Hematopoietic multipotent progenitor cell treated with erythropoietin and hydrocortisone succinate and interleukin-3 and kit ligand, for 15 days (in vitro differentiated cells): ENCODE data around the gene AMIGO1.
"Not testable (repeated sequence)": the region's sequence is repeated elsewhere in the genome, so short reads cannot be mapped to it uniquely, and the experiment has no call there.

ENCODE experiments used
- DNase-seq: peaks from one replicate; pipeline ENCODE4 v3.0.0-alpha.2; 2015; ENCODE audit warnings: low spot score

Gene AMIGO1

DNA sequence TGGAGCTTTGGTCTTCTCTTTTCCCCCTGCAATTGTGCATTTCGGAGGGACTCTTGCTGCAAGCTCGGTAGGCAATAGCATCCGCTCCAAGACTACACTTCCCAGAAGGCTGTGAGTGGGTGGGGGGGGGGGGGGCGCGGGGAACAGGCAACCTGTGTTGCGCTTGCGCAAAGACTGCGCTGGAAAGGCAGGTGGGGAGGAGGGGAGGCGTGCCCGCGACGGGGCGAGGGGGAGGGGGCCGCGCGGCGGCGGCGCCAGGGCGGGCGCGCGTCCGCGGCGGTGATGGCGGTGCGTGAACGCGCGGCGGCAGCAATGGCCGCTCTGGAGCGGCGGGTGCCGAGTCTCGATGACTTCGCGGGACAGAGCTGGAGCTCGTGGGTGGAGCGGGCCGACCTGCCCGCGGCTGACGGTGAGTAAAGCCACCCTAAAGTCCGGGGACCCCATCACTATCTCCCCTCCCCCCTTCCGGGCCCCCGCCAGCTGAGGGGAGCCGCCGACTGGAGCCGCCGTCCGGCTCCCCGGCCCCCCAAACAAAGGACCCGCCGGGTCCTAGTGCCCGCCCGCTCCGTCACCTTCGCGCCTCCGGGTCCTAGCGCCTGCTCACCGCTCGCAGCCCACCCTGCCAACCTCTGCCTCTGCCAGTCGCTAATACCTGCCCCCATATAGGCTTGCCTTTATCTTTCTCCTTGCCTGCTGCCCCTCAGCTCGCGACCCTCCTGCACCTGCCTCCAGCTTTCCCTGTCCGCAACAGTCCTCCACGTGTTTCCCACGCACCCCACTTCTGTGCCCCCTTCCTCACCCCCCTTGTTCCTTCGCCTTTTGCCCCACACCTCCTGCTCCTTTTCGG is 25.6 kb downstream of the AMIGO1 start, which contains the start of gene ATXN7L2:
TSS of gene ATXN7L2 (plus strand) at position 234 of the 847 bp plus-strand sequence. CDS start at position 283, 49 bp downstream.
- peak; percentile 87 for DNase-seq

DNA sequence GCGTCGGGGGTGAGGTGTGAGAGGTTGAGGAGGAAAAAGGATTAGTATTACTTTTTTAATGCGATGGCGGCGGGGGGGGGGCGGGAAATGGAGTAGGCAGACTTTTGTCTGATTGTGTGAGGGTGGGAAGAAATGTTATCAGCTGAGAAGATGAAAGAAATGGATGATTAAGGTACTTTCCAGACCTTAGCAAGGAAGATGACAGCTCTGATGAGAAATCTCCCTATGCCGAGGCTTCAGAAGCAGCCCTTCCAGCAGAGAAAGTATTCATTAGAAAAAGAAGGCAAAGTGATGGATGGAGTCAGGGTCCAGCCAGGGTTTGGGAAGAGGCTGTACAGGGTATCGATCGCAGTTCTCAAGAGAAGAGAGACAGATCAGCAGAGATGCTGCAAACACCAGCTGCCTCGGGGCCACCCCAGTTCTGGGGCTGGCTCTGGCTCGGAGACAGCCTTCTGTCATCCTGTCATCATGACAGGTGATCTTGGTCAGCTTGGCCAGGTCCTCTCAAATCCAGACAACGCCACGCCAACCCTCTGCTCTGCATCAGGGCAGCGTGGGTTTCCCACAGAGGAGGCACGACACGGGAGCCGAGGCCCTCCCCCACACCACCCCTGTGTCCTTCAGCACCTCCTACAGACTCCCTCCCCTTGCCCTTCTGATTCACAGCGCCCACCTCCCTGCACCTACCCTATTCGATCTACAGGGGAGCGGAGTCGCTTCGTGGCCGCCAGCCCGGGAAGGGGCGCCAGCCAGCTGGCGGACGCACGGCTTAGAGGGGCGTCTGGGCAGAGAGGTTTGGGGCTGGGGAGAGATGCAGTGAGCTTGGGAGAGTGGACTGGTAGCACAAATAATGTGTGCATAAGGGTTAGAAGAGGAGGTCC is 26.5 kb downstream of the AMIGO1 start:
- no peak for DNase-seq

DNA sequence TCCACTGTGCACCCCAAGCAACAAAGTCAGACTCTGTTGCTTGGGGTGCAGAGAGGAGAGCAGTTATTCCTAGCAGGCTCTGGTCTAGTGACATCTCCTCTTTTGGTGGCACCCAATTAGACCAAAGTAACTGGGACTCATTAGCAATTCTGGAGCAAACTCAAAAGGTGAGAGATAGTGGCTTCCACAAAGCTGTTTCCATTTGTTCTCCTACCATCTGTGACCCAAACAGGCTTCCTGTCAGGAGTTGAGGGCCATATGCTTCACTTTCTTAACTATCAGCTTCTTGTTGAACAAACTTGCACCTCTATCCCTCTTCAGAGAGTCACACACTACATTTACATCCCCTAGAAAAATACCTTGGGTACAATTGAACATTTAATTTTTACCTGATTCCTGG is 27.3 kb downstream of the AMIGO1 start:
- DNase-seq, result no peak

DNA sequence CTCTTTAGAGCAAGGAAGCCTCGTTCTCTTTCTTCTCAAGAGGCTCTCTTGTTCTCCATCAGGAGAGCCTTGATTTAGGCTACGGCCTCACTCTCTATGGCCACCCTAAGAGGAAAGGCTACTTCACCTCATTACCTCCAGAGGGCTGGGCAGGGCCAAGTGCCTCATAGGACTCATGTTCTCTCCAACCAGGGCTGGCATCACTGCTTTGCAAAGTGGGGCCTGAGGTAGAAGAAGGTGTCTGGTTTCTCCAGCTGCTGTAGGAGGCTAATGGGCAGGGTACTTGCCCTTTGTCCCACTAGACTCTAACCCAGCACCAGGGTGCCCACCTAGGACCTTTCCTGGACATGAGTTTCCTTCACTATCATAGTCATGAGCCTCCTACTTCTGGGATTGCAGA is 27.9 kb downstream of the AMIGO1 start:
- DNase-seq, result no peak

DNA sequence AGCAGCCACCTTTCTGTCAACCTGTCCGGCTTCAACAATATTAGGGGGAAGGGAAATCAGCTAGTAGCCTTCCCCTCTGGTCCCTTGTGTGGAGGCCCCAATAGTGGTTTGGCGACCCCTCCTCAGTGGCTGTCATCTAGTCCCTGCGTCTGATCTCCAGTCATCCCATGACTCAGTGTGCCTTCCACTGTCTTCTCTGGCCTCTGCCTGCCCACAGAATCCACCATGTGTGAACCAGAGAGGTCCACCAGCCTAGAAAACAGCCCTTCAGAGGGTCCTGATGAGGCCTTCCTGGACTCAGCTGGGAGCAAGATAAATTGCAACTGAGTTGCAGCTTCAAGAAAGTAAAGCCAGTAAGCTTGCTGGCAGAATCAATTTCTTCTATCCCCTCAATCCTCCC is 29.6 kb downstream of the AMIGO1 start:
- DNase-seq, result no peak

DNA sequence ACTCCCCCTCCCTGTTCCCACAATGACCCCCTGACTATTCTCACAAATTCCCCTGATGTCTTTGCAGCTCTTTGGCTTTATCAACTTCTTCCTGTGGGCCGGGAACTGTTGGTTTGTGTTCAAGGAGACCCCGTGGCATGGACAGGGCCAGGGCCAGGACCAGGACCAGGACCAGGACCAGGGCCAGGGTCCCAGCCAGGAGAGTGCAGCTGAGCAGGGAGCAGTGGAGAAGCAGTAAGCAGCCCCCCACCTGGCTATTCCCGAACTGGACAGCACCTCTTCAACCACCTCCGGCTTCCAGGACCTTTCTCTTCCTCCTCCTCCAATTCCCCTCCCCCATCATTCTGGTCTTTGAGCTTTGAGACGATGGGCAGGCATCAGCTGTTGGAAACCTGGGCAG is 30.2 kb downstream of the AMIGO1 start:
- no peak for DNase-seq

DNA sequence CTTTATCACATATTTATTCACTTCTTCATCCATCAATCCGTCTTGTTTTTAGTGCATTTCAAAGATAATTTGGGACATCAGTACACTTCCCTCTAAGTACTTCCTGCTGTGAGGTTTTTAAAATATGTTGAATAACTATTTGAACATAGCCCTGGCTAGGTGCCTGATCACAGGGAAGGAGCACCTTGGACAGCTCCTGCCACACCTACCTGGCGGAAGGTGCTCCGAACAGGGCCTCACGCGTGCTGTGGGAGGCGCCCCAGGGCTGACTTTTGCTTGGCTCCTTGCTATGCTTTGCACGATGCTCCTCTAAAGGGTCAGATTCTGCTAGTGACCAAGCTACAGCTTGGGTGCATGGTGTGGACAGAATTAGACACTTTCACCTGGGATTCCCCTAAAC is 30.7 kb downstream of the AMIGO1 start:
- DNase-seq, result no peak

DNA sequence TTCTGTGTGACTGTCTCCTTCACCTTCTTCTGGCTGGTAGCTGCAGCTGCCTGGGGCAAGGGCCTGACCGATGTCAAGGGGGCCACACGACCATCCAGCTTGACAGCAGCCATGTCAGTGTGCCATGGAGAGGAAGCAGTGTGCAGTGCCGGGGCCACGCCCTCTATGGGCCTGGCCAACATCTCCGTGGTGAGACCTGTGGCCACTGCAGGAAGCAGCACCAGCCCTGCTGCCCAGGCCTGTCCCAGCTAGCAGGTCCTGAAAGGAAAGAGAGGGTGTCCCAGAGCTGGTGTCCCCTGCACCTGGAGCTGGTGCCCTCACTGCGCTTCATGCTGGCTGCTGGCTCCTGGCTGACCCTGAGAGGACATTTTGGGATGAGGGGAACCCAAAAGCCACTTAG is 31.7 kb downstream of the AMIGO1 start:
- no peak for DNase-seq

DNA sequence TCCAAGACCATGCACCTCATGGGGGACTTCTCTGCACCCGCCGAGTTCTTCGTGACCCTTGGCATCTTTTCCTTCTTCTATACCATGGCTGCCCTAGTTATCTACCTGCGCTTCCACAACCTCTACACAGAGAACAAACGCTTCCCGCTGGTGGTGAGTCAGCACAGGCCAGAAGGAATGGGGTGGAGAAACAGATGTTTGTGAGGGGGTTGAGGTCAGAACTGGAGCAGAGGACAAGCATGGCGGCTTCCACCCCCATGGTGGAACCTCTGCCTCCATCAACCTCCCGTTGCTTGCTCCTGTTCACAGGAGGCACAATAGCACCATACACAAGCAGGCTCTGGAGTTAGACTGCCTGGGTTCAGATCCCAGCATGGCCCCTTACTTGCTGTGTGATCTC is 32.7 kb downstream of the AMIGO1 start:
- no peak for DNase-seq

DNA sequence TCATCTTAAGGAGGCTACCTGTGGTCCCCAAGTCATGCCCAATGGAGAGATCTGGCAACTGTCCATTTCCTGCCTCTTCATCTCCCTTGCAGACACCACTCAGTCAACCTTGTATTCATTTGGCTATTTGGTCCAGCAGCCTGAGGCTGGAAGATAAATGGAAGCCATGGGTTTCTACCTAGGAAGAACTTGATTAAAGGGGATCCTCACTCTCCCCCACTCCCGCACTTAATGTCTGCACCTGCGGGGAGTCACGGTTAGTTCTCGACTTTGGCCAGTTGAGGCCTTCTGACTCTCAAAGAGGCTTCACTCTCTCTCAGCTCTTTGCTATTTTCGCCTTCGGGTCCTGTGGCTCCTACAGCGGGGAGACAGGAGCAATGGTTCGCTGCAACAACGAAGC is 34.3 kb downstream of the AMIGO1 start:
- no peak for DNase-seq

DNA sequence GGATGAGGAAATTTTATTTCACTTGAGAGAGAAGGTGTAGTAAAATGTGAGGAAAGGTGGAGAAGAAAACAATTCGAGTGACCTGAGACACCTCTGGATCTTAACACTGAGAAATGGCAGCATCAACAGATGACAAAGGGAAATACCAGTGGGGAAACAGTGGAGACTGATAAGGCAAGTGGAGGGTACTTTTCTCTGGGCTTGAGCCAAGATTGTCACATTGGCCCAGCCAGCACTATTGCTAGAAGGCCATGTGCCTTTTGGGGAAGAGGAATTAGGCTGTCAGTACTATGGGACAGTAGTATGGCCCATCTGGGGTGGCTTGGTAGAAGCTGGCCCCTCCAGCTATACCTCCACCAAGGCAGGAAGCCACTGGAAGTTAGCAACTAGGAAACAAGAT is 34.8 kb downstream of the AMIGO1 start:
- DNase-seq, result no peak

DNA sequence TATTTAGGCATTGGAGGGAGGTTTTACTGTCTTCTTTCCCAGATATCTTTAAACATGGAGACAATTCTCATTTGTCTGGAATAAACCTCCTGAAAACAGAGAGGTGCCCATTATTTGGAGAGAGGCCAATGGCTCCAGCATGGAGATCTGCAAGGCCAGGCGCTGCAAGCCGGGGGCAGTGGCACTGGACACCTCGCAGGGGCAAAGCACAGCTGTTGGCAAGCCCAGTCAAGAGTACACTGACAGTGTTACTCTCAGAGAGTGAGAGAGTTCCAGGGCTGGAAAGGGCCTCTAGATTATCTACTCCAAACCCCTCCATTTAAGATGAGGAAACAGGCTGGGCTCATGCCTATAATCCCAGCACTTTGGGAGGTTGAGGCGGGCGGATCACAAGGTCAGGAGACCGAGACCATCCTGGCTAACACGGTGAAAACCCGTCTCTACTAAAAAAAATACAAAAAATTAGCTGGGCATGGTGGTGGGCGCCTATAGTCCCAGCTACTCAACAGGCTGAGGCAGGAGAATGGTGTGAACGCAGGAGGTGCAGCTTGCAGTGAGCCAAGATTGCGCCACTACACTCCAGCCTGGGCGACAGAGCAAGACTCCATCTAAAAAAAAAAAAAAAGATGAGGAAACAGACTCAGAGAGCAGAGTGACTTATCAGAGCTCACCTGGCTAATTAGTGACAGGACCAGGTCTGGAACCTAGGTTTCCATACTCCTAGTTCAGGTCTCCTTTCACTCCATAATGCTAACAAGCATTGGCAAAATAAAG is 36.1 kb downstream of the AMIGO1 start:
- not testable (repeated sequence) for DNase-seq

DNA sequence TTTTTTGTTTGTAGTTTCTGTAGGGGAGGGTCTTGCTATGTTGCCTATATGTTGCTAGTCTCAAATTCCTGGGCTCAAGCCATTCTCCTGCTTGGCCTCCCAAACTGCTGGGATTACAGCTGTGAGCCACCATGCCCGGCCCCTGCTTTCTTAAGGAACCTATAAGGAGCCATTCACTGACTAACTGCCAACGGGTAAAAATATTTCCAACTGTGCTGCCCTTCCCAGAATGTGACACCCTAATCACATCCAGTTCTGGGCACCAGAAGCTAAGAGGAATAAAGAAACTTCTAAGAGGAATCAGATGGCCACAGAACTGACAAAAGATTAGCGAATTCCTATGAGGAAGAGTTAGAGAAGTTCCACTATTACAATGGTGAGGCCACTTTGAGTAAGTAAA is 36.7 kb downstream of the AMIGO1 start:
- no peak for DNase-seq

DNA sequence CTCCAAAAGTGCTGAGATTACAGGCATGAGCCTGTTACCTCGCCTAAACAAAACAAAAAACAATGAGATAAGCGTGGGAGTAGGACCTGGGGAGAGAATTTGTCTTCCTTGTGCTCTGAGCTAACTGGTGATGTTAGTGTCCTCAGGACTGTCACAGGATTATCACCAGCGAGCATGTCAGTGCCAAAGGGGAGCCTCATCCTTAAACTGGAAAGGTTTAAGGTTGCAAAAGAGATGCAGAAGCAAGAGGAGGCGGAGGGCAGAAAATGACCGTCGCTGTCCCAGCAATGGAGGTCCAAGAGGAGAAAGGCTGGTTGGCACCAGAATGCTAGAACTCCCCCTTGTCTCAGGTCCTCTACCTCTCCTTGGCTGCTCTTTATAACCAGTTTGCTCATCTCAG is 39.3 kb downstream of the AMIGO1 start:
- DNase-seq, result no peak

DNA sequence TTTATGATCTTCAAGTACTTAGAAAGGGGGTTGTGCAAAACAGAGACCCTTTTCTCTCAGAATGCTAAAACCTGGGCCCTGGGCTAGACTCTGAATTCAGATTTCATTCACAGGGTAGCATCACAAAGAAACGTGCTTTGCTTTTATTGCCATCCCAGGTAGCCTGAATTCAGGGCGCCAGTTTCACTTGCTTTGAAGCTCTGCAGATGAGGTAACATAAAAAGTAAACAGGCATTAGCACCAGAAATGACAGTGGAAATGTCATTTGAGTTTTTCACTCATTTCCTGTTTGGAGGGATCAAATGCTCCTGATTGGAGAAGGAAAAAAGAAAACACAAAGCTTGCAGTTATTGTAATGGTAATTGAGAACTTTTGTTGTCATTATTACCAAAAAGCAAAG is 40.6 kb downstream of the AMIGO1 start:
- no peak for DNase-seq

DNA sequence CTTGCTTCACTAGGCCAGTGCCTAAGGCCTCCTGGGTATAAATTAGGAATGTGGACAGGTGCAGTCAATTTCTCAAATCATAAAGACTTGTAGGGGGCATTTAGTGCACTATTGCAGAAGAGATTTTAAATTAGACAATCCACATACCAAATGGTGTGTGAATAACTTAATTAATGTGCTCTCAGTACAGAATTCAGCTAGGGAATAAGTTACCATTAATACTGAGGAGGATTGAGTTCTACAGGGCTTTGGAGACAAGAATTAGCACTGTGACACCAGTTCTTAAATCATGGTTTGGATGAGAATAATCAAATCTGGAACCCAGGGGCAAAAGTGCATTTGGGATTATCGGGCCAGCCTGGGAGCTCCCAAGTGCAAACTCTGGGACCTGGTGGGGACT is 41.5 kb downstream of the AMIGO1 start:
- DNase-seq, result no peak

DNA sequence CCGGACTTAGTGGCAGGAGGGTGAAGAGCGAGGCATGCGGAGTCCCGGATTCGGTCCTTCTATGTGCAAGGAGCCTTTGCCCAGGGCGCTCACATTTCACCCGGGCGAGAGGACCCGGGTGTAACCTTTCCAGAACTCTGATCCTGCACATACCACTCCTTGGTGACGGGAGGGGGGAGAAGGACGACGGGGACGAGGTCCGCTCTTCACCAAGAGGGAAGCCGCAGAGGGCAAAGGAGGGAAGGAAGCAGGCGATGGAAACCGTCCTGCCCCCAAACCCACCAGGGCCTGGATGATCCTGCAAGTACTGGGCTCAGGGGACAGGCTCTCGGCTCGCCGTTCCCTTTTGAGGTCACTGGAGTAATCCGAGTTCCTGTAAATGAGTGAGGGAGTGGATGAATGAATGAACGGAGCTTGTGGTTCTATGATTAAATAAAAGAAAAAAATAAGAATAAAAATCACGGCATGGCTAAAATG is 42.2 kb downstream of the AMIGO1 start:
- DNase-seq, result no peak

DNA sequence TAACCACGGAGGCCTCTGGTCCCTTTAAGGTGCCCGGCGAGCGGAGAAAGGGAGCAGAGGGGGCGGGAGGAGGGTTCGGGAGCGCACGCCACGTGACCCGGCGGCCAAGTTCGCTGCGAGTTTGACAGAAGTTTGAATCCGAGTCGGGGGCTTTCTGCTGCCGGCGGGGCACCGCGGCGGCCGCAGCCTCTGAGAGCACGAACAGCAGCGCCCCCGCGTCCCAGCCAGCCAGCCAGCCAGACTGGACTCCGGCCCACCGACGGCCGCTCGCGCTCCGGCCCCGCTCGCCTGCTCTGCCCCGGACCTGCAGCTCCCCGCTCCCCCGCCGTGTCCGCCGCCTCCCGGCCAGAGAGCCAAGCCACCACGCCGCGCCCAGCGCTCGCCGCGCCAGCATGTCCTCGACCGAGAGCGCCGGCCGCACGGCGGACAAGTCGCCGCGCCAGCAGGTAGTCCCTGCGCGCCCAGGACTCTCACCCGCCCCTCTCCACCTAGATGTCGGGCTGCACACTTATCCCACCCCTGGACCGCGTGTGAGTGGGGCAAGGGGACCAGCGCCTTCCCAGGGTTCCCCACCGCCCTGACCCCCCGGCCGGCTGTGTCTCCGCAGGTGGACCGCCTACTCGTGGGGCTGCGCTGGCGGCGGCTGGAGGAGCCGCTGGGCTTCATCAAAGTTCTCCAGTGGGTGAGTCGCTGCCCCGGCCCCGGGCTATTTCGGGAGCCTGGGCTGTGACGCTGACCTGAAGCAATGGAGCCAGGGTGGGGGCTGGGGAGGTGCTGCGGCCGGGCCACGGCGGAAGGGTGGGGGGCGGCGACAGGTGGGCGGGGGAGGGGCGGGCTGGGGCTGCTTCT is 42.9 kb downstream of the AMIGO1 start, which contains the start of gene SYPL2:
TSS of gene SYPL2 (plus strand) at position 95 of the 849 bp plus-strand sequence. CDS start at position 393, 298 bp downstream.
- no peak for DNase-seq

DNA sequence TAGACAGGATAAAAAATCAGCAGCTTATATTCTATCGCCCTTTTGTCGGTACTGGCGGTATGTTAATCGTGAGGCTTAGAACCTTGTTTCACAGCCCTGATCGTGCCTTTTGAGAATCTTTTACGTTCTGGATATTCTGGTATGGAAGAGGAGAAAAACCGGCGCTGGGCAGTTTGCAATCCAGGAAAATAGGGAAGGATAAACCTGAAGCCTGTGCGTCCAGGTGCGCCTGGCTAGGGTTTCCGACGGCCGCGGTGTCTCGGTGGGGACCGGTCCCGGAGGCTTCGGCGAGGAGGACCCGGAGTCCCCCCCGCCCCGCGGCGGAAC is 43.4 kb downstream of the AMIGO1 start:
- DNase-seq, result no peak

DNA sequence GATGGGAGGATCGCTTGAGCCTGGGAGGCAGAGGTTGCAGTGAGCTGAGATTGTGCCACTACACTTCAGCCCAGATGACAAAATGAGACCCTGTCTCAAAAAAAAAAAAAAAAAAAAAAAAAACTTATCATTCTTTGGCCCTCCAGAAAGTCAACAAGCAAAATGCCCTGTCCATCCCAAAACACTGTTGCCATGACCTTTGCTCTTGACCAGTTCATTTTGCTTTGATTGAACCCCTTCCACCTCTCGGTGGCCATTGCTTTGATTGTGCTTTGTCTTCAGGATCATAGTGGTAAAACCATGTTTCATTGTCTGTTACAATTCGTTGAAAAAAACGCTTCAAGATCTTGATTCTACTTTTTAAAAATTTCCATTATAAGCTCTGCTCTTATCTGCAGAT is 51.7 kb downstream of the AMIGO1 start:
- DNase-seq, result no peak

DNA sequence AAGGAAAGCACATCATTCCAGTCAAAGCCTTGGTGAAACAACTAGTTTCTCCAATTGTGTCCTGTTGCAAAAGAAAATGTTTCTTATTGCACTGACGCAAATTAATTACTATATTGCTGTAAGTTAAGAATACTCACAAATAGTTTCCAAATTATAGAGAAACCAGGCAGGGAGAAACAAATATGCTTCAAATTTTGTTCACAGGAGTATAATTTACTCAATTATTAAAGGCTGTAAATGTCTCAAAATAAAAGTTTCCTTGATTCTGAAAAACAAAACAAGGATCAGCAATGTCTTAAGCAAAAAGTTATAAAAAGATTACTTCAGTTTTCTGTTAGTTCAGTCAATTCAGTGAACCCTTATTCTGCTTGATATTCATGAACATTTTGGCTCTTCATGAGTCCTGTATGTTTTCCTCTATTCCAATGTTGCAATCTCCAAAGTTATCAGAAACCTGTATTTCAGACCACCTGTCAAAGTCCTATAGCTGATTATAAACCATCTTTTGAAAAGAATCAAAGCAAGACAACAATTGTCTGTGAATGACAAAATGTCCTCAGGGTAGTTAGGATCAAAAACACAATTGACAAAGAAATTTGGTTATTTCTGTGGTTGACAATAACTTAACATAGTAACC is 54.9 kb downstream of the AMIGO1 start:
- DNase-seq, result no peak
